DLD1 (cell line): ENCODE results near the gene NDUFAF8.

Source experiments
- in situ Hi-C: cut with HindIII; loops from 2 replicates; pipeline ENCODE4 v1.10.0; 2017; ENCODE audit warnings: low sequenced_read_pairs

The NDUFAF8 gene, protein sequence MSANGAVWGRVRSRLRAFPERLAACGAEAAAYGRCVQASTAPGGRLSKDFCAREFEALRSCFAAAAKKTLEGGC

DNA sequence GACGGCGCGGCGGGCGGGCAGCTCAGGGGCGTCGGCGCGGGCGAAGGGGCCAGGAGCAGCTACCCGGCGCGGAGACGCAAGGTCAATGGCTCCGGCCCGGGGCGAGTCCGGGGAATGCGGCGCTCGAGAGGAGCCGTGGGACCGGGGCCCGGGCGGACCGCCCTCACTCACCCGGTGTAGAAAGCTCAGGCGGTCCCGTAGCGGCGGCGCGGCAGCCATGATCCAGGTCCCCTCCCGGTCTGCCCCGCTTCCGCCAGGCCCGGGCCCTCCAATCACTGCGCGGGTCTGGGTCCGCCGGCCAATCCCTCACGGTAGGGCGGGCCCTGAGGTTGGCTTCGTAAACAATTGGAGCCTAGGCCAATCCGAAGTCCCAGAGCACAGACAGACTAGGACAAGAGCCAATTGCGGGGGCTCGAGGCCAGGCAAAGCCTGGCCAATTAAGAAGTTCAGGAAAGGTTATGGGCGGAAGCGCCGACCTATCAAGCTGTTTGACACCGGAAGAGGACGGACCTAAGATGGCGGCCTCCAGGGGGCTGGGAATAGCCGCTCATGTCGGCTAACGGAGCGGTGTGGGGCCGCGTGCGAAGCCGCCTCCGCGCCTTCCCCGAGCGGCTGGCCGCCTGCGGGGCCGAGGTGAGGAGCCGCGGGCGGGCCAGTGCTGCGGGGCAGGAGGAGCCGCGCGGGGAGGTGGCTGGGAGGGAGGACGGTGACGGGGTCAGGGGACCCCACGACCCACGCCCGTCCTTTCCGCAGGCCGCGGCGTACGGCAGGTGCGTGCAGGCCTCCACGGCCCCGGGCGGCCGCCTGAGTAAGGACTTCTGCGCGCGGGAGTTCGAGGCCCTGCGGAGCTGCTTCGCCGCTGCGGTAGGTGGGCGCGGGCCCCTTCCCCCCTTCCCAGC lies at the start of gene NDUFAF8, which contains the start of gene TEPSIN:
Gene NDUFAF8 (plus strand): TSS at position 504 of the 899 bp plus-strand sequence. CDS start 46 bp downstream, at position 550.
Gene TEPSIN (minus strand): TSS at position 241 of the 899 bp plus-strand sequence. CDS start 22 bp downstream, at position 219.
- in situ Hi-C loops = no loop called here

DNA sequence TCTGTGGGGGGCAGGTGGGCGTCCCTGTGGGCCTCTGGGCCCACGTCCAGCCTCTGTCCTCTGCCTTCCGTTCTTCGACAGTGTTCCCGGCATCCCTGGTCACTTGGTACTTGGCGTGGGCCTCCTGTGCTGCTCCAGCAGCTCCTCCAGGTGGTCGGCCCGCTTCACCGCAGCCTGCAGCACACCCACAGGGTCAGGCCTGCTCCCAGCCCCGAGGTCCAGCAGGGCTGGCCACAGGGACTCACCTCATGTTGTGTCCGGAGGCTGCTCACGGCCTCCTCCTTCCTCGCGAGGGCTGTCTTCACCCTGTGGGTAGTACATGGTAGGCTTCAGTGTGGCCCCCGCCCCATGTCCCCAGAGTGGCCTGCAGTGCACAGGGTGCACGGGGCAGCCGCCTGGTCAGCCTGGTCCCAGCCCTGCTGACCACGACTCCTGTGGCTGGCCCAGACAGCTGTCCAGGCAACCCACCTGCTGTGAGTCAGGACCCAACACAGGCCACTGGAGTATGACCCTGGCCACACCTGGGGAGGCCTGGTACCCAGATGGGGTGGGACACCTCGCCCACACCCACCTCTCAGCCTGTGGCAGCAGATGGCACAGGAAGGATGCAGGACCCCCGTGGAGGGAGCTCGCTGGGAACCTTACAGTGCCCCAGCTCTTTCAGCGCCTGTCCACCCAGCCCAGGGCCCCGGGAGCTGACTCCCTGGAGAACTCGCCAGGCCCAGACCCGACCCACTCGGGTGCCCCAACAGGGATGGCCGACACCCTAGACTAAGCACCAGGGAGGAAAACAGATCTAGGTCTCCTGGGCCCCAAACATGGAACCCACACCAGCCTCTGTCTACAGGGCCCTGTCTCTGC lies 49.2 kb upstream of the NDUFAF8 start:
- in situ Hi-C loops = loop anchor here (5.0 kb wide), 1 partner anchor 48 kb away; no protein-coding TSS in a partner anchor

DNA sequence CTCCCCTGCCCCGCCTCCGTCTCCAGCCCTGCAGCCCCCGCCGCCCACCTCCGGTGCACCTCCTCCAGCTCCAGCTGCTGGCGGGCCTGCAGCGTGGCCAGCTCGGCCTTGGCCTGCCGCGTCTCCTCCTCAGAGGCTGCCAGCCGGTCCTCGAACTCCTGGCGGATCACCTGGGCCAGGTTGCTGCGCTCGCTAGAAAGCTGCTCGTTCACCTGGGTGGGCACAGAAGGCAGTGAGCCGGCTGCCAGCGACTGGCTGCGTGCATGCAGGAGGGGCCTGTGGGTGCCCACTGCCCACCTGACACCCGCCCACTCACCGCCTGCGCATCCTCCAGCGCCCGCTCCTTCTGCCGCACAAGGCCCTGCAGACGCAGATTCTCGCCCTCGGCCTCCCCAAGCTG lies 48.5 kb upstream of the NDUFAF8 start:
- in situ Hi-C loops = no loop called here

DNA sequence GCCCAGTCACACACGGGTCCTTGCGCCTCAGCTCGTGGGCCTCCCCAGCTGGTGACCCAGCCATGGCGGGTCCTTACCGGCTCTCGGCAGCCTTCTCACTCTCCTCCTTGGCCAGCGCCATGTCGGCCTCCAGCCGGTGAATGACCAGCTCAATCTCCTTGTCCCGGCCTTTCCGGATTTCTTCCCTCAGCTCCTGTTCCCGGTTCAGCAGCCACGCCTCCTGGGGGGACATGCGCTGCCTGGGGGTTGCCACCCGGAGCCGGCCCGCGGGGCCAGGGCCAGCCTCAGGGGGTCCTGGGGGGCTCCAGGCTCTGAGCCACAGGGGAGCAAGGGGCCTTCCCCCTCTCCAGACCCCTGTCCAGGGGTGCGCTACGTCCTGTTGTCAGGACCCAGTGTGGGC lies 48.0 kb upstream of the NDUFAF8 start:
- in situ Hi-C loops = no loop called here

DNA sequence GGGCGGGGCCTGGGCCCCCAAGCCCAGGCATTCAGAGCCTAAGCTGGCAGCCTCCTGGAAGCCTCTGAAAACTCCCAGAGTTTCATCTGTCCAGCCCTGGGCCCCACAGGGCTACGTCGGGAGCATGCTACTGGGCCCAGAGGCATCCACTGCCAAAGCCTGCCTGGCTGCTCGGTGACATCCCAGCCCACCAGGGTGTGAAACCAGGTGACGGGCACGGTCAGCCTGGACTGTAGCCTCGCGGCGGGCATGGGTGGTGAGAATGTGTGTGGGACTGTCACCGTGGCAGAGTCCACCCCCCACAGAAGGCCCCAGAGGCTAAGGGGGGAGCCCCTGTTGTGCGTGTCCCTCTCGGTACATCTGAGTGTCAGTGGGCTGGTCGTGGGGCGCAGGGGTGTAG lies 47.5 kb upstream of the NDUFAF8 start:
- in situ Hi-C loops = no loop called here

DNA sequence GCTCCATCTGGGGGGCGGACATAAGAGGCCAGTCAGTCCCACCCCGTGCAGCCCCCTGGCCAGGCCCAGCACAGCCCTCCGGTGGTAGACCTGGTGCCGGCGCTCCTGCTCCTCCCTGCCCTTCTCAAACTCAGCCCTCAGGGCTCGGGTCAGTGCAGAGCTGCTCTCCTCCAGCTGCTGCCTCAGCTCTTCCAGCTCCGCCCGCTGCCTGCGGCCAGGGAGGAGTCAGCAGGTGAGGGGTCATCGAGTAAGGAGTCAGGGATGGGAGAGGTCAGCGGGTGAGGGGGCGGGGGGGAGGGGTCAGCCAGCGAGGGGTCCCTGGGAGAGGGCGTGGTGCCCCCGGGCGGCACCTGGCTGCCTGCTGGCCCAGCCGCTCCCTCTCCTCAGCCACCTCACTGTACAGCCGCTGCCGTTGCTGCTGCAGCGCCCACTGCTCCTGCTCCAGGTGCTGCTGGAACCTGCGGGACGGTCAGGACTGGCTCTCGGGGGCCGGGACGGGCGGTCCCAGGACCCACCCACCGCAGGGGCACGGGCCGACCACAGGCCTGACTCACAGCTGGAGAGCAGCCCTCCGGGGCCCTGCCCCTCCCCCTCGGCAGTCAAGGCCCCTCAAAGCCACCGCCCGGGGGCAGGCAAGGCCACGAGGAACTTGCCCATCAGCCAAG lies 46.6 kb upstream of the NDUFAF8 start:
- in situ Hi-C loops = no loop called here

DNA sequence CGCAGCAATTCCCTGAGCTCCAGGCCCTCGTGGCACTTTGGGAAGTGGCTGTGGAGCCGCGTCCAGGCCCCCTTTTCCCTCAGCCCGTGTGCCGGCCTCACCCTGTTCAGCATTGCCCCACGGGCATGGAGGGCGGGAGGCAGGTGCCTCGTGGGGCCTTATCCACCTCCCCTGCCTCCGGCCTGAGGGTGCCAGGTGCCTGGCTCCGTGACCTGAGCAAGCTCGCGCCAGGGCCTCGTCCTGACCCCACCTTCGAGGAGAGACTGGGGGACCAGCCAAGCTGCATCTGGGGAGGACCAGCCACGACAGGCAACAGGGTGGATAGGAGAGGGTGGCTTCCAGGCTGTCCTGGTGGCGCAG lies 46.1 kb upstream of the NDUFAF8 start:
- in situ Hi-C loops = no loop called here

DNA sequence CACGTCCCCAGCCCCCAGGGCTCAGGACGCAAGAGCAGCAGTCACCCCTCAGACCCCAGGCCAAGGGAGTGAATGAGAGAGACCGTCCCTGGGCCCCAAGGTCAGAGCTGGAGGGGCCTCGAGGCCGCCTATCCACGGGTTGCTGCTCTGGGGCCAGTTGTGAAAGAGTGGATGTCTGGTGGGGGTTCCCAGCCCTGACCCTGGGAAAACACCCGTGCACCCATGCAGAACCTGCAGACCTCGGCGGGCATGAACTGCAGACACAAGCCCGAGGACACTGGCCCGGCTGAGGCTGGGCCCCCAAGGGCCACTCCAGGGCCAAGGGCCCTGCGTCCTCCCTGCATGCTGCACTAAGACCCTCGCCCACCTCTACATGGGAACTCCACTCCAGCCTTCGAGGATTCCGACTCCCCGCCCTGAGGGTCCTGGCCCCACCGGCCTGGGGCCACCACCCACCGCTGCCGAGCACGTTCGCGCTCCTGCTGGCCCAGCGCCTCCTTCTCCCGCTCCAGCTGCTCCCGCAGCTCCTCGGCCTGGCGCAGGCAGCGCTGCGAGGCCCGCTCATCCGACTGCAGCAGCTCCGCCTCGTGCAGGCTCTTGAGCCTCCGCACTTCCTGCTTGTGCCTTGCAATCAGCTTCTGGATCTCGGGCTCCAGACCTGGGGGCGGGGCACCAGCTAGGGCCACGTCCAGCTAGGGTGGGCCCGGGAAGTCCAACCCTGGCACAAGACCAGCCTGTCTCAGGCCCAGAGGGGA lies 45.5 kb upstream of the NDUFAF8 start:
- in situ Hi-C loops = no loop called here

DNA sequence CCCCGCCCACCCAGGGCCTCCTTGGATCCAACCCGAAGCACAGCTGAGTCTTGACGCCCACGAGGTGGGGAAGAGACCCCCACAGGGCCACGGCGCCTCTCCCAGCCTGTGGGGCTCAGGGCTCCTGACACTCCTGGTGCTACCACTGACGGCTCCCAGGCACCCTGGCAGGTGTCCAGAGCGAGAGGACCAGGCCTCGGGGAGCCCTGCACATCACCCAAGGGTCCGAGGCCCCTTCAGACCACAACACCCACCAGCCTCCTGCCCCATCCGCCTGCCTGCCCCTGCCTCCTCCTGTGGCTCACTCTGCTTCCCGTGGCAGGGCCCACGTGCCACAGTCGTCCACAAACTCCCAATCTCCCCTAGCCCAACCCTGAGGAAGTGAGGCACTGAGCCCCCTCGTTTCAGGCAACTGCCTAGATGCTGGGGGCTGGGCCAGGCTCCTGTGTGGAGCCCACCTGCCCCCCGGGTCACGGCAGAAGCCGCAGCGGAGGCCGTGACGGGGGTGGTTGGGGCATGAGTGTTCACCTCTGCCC lies 44.8 kb upstream of the NDUFAF8 start:
- in situ Hi-C loops = no loop called here

DNA sequence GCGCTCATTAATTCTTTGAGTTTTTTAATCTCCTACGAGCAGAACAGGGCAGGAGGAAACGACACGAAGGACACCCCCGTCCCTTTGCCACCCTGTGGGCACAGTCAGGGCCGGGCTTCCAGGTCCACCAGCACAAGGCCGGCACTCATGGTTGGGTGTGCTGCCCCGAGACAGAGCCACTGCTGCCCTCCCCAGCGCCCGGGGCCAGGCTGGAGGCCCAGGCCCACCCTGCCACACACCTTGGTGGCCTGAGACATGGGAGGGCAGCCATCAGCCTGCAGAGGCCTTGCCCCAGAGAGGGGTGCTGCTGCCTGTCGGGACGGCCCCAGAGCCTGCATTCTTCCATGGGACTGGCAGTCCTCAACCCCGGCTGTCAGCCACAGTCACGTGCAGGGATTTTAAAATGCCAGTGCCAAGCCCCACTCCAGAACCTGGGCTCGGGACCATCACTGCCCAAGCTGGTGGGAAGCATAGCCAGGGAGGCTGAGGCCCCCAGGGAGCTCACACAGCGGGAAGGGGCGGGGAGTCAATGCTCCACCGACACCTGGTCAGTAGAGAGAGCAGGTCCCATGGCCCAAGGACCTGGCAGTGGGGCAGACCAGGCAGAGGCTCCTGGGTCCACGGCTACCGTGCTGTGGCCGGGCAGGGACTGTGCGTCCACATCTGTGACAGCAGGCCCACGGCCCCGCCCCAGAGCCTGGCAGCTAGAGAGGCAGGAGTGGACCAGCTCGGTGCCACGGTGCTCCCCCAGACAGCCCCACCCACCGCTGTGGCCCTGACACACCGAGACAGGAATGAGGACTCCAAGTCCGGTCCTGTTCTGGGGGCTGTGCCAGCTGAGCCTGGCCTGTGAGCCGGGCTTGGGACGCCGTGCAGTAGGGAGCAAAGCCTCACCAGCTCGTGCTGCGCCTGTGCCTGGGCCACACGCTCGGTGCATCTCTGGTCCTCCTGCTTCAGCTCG lies 43.9 kb upstream of the NDUFAF8 start:
- in situ Hi-C loops = no loop called here

DNA sequence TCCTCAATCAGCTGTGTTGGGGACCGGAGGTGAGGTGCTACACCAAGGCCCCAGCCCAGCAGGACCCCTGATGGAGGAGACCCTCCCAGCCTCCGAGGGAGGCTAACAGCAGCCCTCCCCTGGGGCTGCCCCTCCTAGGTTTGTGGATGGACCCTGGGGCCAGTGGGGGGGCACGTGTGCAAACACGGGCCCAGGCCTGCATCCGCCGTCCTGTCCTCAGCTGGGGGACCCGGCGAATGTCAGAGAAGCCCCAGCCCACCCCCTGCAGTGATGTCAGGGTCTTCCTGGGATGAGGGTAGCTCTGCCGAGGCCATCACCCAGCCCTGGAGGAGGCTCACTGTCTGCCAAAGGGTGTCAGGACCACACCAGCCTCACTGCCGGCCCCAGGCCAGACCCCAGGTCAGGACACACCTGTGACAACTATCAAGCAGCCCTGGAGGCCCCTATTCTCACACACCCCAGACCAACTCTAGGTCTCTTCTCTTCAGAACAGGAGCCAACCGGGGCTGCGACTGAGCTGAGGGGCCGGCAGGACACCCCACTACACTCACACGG lies 43.1 kb upstream of the NDUFAF8 start:
- in situ Hi-C loops = no loop called here

DNA sequence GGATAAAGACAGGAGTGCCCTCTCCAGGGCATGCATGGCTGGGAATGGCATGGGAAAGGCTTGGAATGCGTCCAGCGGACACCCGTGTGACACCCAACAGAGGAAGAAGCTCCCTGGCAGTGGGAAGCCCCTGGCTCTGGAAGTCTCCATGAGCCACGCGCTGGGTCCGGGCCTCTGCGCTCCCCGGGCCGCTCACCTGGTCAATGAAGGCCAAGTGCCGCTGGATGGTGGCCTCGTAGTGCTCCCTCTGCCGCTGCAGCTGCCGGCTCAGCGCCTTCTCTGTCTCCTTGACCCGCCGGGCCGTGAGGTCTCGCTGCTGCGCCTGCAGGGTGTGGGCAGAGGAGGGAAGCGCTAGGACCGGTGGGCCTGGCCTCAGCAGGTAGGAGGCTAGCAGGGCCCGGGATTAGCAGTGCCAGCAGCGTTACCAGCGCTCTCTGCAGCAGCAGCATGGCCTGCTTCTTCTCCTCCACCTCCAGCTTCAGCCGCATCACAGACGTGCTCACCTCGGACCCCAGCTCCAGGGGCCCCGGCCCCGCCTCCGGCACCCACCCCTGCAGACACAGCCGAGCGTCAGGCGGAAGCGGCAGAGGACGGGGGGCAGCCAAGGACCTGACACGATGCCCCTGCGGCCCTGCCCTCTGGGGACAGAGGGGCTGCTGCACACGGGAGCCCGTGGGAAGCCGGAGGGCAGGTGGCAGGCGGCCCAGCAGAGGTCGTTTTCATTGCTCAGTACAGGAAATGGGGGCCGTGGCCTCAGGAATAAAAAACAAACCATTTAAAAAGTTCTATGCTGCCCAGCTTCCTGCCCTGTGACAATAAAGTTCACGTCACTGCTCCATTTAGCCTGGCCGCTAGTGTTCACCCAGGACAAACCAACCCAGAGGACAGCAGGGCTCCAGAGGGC lies 42.4 kb upstream of the NDUFAF8 start:
- in situ Hi-C loops = no loop called here

DNA sequence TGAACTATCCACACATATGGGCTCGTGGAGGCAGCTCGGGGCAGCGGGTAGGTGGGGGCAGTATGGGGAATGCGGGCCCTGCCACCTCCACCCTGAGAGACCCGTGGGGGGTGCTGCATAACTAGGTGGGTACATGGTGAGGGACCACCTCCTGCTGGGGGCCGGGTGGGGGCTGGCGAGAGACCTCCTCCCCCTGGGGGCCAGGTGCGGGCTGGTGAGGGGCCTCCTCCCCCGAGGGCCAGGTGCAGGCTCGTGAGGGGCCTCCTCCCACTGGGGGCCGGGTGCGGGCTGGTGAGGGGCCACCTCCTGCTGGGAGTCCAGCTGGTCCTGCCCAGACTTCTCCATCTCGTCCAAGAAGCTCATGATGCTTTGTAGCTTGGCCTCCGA lies 41.7 kb upstream of the NDUFAF8 start:
- in situ Hi-C loops = no loop called here

DNA sequence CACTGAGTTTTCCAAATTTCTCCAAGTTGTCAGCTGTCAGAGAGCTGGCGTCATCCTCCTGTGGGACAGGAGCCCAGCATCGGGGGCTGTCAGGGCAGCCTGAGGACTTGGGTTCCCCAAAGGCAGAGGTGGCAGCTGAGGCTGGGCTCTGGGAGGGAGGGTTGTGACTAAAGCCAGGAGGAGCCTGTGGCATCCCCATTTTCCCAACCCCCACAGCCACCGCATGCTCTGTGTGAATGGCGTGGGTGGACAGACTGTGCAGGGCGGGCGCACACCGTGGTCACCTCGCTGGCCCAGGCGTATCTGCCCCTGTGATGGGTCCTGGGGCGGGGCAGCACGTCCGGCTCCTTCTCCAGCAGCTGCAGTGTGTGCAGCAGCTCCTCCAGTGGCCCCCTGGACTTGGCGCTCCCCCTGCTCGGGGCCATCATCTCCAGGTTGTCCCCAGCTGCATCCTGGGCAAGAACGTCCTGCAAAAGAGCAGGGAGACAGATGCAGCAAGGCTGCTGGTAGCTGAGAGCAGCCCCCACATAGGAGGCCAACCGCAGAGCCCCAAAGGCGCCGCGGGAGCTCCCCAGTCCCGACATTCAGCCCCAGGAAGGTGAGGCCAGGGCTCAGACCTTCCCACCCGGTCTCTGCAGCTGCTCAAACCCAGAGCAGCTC lies 41.2 kb upstream of the NDUFAF8 start:
- in situ Hi-C loops = no loop called here

DNA sequence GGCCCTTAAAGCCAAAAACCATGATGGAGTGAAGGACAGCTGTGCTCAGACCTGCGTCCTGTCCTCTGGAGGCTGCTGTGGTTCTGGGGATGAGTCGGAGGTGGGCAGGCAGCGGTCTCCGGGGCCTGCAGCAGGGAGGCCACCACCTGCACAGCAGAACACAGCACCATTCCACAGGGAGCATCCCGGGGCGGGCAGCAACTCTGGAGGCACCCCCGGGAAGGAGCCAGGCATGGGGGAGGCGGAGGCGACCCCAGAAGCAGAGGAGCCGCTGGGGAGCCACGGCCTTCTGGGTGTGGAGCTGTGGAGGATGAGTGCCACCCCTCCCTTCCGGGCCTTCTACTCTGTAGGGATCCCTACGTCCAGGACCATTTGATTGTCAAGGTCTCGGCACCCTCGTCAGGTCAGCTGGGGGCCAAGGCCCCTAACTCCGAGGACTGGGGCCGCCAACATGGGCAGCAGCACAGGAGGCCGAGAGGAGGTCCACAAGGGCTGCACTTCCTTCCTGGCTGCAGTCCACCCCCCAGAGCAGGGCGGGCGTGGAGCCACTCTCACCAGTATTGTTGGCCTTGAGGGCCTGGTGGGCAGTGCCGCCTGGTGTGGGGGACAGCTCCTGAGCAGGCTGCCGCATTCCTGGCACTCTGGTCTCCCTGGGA lies 40.2 kb upstream of the NDUFAF8 start:
- in situ Hi-C loops = no loop called here

DNA sequence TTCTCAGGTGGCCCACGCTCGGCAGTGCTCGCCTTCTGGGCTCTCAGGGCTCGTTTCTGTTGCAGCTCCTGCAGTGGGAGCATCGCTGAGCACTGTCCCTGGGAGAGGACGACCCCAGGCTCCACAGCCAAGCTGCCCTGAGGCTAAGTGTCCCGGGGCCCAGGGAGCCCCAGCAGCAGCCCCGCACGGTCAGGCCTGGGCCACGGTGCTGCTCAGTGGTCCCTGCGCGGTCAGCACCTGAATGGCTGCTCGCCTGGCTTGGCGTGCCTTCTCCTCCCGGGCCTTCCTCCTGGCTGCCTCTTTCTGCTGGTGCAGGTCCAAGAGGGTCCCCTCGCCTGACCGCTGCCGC lies 39.7 kb upstream of the NDUFAF8 start:
- in situ Hi-C loops = no loop called here

DNA sequence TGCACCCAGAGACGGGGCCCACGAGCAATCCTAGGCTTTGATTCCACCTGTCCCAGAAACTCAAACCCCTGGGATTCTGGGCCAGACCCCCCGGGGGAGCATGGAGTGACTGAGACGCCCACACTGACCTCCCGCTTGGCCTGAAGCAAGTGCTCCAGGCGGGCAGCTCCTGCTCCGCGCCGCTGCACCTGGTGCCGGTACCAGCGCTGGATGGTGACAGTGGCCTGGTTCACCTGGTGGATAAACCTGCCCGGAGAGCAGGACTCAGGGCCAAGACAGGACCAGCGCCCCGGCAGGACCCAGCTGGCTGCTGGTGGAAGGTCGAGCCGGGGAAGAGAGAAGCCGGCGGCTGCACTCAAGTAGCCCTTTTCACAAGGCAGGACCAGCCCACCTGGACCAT lies 38.9 kb upstream of the NDUFAF8 start:
- in situ Hi-C loops = no loop called here
